ENCODE data around the gene RALB. TPM values are rescaled to one million over a fixed set of nuclear protein-coding genes. Genes with fewer than 3 reads are reported as not detected.

The RALB gene
- total RNA-seq, 4 donors from 2014 or later: 22.4 to 42.8 (median 34.9) TPM

DNA sequence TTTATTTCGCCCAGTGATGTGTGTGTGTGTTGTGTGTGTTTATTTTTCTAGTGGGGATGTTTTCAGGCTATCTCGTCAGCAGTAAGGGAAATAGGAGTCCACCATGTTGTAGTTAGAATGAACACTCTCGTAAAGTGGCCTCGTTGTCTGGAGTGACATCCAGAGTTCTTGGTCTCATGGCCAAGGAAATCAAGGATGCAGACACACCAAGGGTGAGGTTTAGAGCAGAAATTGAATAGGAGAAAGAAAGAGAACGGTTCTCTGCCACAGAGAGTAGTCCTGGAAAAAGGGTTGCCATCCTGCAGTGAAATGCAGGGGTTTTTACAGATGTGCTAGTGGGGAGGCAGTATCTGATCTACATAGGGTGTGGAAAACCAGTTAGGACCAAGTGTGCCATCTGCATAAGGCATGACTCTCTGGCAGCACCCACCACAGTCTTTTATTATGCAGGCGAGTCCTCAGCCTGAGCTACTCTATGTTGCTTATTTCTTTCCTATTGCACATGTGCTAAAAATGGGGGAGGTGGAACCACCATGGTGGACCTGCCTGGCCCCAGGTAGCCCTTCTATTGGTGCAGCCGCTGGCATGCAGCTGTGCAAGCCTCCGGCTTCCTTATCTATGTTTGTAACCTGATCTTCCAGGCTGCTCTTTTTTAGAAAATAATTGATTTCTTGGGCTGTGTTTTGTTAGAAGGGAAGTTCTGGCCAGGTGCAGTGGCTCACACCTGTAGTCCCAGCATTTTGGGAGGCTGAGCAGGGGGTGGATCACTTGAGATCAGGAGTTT, 23.2 kb downstream of the RALB start:
- DNase-seq (ENCODE audit: low spot score in 2 of 2): no peak
- TF ChIP-seq, protein P1, sequence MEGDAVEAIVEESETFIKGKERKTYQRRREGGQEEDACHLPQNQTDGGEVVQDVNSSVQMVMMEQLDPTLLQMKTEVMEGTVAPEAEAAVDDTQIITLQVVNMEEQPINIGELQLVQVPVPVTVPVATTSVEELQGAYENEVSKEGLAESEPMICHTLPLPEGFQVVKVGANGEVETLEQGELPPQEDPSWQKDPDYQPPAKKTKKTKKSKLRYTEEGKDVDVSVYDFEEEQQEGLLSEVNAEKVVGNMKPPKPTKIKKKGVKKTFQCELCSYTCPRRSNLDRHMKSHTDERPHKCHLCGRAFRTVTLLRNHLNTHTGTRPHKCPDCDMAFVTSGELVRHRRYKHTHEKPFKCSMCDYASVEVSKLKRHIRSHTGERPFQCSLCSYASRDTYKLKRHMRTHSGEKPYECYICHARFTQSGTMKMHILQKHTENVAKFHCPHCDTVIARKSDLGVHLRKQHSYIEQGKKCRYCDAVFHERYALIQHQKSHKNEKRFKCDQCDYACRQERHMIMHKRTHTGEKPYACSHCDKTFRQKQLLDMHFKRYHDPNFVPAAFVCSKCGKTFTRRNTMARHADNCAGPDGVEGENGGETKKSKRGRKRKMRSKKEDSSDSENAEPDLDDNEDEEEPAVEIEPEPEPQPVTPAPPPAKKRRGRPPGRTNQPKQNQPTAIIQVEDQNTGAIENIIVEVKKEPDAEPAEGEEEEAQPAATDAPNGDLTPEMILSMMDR (IDR thresholded peaks at IDR 0.05): no peak
- H3K4me3 ChIP-seq (ENCODE audit: low read depth, poor library complexity, severe bottlenecking): no peak overlapping the region
- 91 to 92% methylated on average over 8 of the region's 8 CpGs for WGBS, 2 donors
- intact Hi-C loops (cut with DNase I; ENCODE audit: low total_unique reads): no loop called here

DNA sequence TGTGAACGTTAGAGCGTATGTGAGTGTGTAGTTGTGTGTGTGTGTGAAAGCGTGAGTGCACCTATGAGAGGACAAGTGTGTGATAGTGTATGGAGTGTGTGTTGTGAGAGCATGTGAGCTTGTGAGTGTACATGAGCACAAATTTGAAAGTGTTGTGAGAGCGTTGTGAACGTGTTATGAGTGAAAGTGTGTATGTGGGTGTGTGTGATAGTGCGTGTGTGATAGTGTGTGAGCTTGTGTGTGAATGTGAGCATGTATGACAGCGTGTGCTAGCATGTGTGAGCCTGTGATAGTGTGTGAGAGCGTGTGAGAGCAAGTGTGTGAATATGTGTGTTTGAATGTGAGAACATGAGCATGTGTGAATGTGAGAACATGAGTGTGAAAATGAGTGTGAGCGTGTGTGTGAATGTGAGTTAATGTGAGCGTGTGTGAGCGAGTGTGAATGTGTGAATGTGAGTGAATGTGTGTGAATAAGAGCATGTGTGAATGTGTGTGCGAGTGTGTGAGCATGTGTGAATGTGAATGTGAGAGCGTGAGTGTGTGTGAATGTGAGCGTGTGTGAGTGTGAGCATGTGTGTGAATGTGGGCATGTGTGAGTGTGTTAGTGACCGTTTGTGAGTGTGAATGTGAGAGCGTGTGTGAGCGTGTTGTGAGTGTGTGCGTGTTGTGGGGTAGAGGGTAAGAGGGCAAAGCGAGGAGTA, 25.0 kb downstream of the RALB start:
- TF ChIP-seq POLR2A (IDR thresholded peaks at IDR 0.05): no peak
- TF ChIP-seq, protein P1 (IDR thresholded peaks at IDR 0.05): peak in 1 of 3 donors; percentile 8
- no peak overlapping the region for H3K4me3 ChIP-seq (ENCODE audit: low read depth, poor library complexity, severe bottlenecking)
- intact Hi-C loops (cut with DNase I; ENCODE audit: low total_unique reads): no loop called here
- WGBS, 2 donors: 86 to 91% methylated on average over 19 of the region's 19 CpGs
- DNase-seq (ENCODE audit: low spot score in 2 of 2): no peak

DNA sequence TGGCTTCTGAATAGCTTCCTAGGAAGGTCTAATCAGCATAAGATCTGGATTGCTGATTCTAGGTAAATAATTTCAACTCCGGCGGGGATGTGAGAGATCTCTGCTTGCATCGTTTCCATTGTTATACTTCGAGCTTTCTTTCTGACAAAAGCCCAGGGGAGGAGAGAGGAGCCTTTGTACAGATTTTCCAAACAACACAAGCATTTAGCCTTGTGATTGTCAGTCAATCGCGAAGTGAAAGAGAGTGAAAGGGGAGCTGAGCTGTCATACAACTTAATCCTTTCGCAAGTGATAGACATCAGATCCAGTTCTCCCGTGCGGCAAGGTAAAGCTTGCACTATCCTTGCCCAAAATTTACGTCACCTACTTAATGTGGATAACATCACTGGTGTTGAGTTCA, 26.2 kb downstream of the RALB start:
- H3K4me3 ChIP-seq (ENCODE audit: low read depth, poor library complexity, severe bottlenecking): no peak overlapping the region
- TF ChIP-seq, protein P1 (IDR thresholded peaks at IDR 0.05): no peak
- TF ChIP-seq POLR2A (IDR thresholded peaks at IDR 0.05): no peak
- no peak for DNase-seq (ENCODE audit: low spot score in 2 of 2)
- intact Hi-C loops (cut with DNase I; ENCODE audit: low total_unique reads): no loop called here
- 92 to 96% methylated on average over 10 of the region's 10 CpGs for WGBS, 2 donors

DNA sequence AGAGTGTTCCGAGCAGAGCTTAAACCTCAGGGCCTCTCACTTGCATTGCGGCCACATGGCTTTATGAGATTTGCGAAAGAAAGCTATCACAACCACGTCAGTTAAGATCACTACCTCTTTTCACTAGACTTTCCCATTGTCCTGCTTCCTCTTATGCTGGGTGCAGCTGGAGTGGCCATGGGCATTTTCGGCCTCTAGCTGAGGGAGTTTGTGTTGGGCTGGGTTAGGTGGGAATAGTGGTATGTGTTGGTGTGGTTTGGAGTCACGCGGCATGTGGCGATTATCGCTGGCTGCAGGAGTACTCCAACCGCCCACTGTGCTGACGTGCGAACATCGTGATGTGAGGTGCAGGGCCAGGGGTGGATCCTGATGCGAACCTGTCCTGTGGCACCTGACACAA, 27.1 kb downstream of the RALB start:
- TF ChIP-seq, protein P1 (IDR thresholded peaks at IDR 0.05): no peak
- TF ChIP-seq POLR2A (IDR thresholded peaks at IDR 0.05): no peak
- no peak overlapping the region for H3K4me3 ChIP-seq (ENCODE audit: low read depth, poor library complexity, severe bottlenecking)
- intact Hi-C loops (cut with DNase I; ENCODE audit: low total_unique reads): no loop called here
- WGBS, 2 donors: 95% methylated on average over 14 of the region's 14 CpGs
- DNase-seq (ENCODE audit: low spot score in 2 of 2): no peak

DNA sequence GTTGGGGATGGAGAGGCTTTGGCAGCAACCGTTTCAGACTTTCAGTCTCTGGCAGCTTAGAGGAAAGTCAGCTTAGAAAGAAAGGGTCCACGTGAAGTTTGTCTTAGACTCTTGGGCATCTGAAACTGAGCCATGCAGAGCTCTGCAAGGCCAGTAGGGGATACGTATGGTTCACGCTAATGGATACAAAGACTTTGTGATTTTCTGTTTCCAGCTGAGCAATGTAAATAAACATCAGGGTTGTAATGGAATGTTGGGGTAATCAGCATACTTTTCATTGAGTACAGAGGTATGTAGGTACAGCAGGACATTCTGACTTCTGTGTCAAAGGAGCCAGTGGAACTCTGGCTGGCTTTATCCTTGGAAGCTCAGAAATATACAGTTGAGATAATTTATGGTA, 31.0 kb downstream of the RALB start:
- 78 to 80% methylated on average over 4 of the region's 4 CpGs for WGBS, 2 donors
- TF ChIP-seq, protein P1 (IDR thresholded peaks at IDR 0.05): no peak
- no peak for TF ChIP-seq POLR2A (IDR thresholded peaks at IDR 0.05)
- DNase-seq (ENCODE audit: low spot score in 2 of 2): no peak
- no peak overlapping the region for H3K4me3 ChIP-seq (ENCODE audit: low read depth, poor library complexity, severe bottlenecking)
- intact Hi-C loops (cut with DNase I; ENCODE audit: low total_unique reads): no loop called here

Data from lower leg skin (tissue), 4 donors.